ENCODE measurements around the gene COX7A1. TPM values are rescaled to one million over a fixed set of nuclear protein-coding genes. Genes with fewer than 3 reads are reported as not detected.

The COX7A1 gene
- total and polyA plus RNA-seq, 7 donors = 571 to 1,741 (median 1,453) TPM

GRCh38 chr19:36152019-36152351, 262 bp downstream of the COX7A1 start:
- ATAC-seq = peak in 1 of 4 donors; percentile 12
- H3K4me1 ChIP-seq = peaks cover 24% of the 10 kb centered on the region
- H3K4me3 ChIP-seq = peak overlapping the region; percentile 89
- peaks cover 3 to 38% of the 10 kb centered on the region in 2 donors for H3K36me3 ChIP-seq (ENCODE audit: insufficient read depth in 1 of 2, low read depth in 1 of 2)
- no peaks in the 10 kb centered on the region for H3K27me3 ChIP-seq (ENCODE audit: insufficient read depth in 3 of 3, low read length in 2 of 3)
- H3K27ac ChIP-seq = peak overlapping the region; percentile 99
- no peak for DNase-seq
- no peaks in the 10 kb centered on the region for H3K9me3 ChIP-seq
- WGBS, 3 donors = 2 to 8% (median 8%) methylated on average over 13 to 16 of the region's 16 CpGs
- TF ChIP-seq CTCF (IDR thresholded peaks at IDR 0.05) = no peak
- intact Hi-C loops (cut with DNase I) = no loop called here

DNA sequence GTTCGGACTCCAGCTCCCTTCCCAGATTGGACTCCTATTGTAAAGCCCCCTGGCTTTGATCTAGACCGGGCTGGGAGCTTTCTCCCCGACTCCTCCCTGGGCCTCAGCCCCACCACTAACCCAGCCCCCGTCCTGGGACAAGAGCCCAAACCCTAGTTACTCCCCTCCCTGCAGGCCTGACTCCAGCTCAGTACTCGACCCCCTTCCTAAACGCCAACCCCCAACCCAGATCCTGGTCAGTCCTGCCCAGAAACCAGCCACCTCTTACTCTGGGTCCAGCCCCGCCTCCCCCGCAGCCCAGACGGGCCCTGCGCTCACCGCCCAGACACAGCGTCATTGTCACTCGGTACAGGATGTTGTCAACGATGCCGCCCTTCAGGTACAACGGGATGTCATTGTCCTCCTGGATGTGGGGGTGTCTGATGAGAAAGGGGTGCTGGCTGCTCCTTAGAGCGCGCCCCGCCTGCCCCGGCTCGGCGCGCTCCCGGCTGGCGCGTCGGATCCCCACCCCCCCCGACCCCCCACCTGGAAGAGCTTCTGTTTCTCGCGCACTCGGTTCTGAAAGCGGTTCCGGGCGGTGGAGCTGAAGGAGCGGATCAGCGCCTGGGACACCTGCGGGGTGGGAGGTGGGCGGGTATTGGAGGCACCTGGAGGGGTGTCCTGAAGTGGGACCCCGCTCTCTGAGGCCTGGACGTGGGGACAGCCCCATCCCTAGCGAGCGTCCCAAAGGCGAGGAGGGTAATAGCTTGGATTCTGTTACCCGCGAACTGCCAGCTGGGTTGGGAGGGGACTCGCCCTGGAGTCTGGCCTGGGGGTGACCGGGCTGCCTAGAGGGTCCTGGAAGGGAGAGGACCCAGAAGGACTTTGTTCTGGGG, 866 bp downstream of the COX7A1 start:
- WGBS, 3 donors = 9 to 15% (median 10%) methylated on average over 40 to 47 of the region's 47 CpGs
- intact Hi-C loops (cut with DNase I) = no loop called here

DNA sequence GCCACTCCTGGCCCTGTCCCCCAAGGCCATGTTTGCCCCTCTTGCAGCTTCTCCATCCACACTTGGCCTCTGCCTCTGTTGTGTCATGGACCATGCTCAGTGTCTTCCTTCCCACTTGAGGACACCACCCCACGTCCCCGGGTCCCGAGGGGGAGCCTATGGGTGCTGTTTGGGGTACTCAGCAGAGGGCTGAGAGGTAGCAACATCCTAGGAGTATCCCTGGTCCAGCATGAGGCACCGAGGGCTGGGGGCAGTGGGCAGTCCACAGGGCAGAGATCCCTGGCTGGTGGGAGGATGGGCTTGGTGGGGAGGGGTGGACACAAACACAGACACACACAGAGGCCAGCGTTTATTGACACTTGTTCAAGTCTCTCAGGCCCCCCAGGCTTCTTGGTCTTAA, 1.7 kb downstream of the COX7A1 start:
- no peak for TF ChIP-seq CTCF (IDR thresholded peaks at IDR 0.05)
- no peaks in the 10 kb centered on the region for H3K27me3 ChIP-seq (ENCODE audit: insufficient read depth in 3 of 3, low read length in 2 of 3)
- WGBS, 3 donors = 32 to 48% (median 37%) methylated on average over 5 of the region's 5 CpGs
- intact Hi-C loops (cut with DNase I) = no loop called here
- peak overlapping the region; percentile 89 for H3K4me3 ChIP-seq
- H3K27ac ChIP-seq = peak overlapping the region; percentile 99
- H3K4me1 ChIP-seq = peaks cover 24% of the 10 kb centered on the region
- H3K9me3 ChIP-seq = no peaks in the 10 kb centered on the region
- DNase-seq (peak in 1 of 2 donors; percentile 51), ATAC-seq (no peak)
- H3K36me3 ChIP-seq (ENCODE audit: insufficient read depth in 1 of 2, low read depth in 1 of 2) = peaks cover 7 to 52% of the 10 kb centered on the region in 2 donors

More for the DNA sequence above, 866 bp downstream of the COX7A1 start:
- peaks cover 24% of the 10 kb centered on the region for H3K4me1 ChIP-seq
- H3K36me3 ChIP-seq (ENCODE audit: insufficient read depth in 1 of 2, low read depth in 1 of 2) = peaks cover 6 to 44% of the 10 kb centered on the region in 2 donors
- TF ChIP-seq CTCF (IDR thresholded peaks at IDR 0.05) = no peak
- DNase-seq (peak; percentile 65 to 85), ATAC-seq (peak; percentile 63 to 72 (median 70))
- H3K9me3 ChIP-seq = no peaks in the 10 kb centered on the region
- peak overlapping the region; percentile 99 for H3K27ac ChIP-seq
- H3K4me3 ChIP-seq = peak overlapping the region; percentile 89
- H3K27me3 ChIP-seq (ENCODE audit: insufficient read depth in 3 of 3, low read length in 2 of 3) = no peaks in the 10 kb centered on the region

- DNase-seq = no peak
- Histone ChIP-seq H3K4me1 (peaks cover 24% of the 10 kb centered on the region), H3K36me3 (ENCODE audit: insufficient read depth in 1 of 2, low read depth in 1 of 2) (peaks cover 7 to 60% of the 10 kb centered on the region in 2 donors), H3K4me3 (no peak overlapping the region), H3K9me3 (no peaks in the 10 kb centered on the region), H3K27ac (peak overlapping the region; percentile 99), H3K27me3 (ENCODE audit: insufficient read depth in 3 of 3, low read length in 2 of 3) (no peaks in the 10 kb centered on the region)
- TF ChIP-seq CTCF (IDR thresholded peaks at IDR 0.05) = no peak
- whole genome bisulfite sequencing, 3 donors = 27 to 54% (median 37%) methylated on average over 13 of the region's 13 CpGs
- intact Hi-C loops (cut with DNase I) = no loop called here
- no peak for ATAC-seq
These were observed 2.4 kb downstream of the COX7A1 start for GRCh38 chr19:36149673-36150406.
